PC-9 (cell line): ENCODE measurements around the gene SRPK2.

Experiments
- CTCF ChIP-seq: fragments of 200-600 bp; sonication (generic); conservative IDR thresholded peaks from 2 replicates; pipeline ENCODE4 v1.6.1; 2017; ENCODE audit warnings: mixed run types, antibody characterized with exemption, mild to moderate bottlenecking, moderate library complexity
- EZH2 ChIP-seq: fragments of 200-600 bp; sonication (generic); IDR thresholded peaks from 2 replicates; pipeline ENCODE4 v1.8.0; 2017; ENCODE audit warnings: antibody characterized with exemption, low read depth

DNA sequence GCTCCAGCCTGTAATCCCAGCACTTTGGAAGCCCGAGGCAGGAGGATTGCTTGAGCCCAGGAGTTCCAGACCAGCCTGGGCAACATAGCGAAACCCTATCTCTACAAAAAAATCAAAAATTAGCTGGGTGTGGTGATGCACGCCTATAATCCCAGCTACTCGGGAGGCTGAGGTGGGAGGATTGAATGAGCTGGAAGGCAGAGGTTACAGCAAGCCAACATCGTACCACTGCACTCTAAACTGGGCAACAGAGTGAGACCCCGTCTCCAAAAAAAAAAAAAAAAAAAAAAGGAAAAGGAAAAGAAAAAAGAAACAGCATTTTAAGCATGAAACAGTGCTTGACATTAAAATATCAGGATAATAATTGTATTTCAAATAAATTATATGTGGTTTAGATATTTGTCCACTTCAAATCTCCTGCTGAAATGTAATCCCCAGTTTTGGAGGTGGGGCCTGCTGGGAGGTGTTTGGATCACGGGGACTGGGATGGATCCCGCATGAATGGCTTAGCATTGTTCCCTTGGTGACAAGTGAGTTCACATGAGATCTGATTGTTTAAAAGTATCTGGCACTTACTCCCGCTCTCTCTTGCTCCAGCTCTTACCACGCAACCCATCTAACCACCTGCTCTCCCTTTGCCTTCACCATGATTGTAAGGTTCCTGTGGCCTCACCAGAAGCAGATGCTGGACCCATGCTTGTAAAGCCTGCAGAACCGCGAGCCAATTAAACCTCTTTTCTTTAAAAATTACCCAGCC is 103.4 kb downstream of the SRPK2 start:
- no peak for TF ChIP-seq CTCF
- TF ChIP-seq EZH2 = no peak
